Testis (tissue), 3 donors: Measurements from ENCODE around the gene SPTLC2. TPM values are rescaled to one million over a fixed set of nuclear protein-coding genes. Genes with fewer than 3 reads are reported as not detected.

Source experiments
- DNase-seq: peaks from one replicate; pipeline ENCODE4 v3.0.0-alpha.2; 2019
- H3K27ac ChIP-seq, 2 donors: fragments of 200-600 bp; sonication (generic); one replicate each; pipeline ENCODE4 v1.5.1; 2019
- H3K27me3 ChIP-seq: fragments of 200-600 bp; sonication (generic); one replicate; pipeline ENCODE4 v1.5.1; 2019
- H3K36me3 ChIP-seq: fragments of 200-600 bp; sonication (generic); one replicate; pipeline ENCODE4 v1.5.1; 2017; ENCODE audit warnings: low read depth; ENCODE audit errors: missing control alignments
- H3K4me1 ChIP-seq: fragments of 200-600 bp; sonication (generic); one replicate; pipeline ENCODE4 v1.5.1; 2019
- H3K4me3 ChIP-seq, 2 donors: fragments of 200-600 bp; sonication (generic); one replicate each; pipeline ENCODE4 v1.5.1; 2017 to 2019
- H3K9me3 ChIP-seq: fragments of 200-600 bp; sonication (generic); one replicate; pipeline ENCODE4 v1.5.1; 2017
- POLR2A ChIP-seq: fragments of 450-650 bp; IDR thresholded peaks from one replicate; pipeline ENCODE4 v1.6.1; 2017; ENCODE audit warnings: antibody characterized with exemption, mild to moderate bottlenecking, moderate library complexity
- WGBS, 2 donors: methylation state at CpG; one replicate each; pipeline ENCODE4 v1.1.5; 2018; 5-methylcytosine and 5-hydroxymethylcytosine counted together
- intact Hi-C: fragments of 100-400 bp; cut with DNase I; formaldehyde crosslinking; loops from one replicate; pipeline ENCODE4 v1.15.1; 2023; ENCODE audit warnings: low total_unique reads
- polyA plus RNA-seq: library from polyadenylated mRNA; stranded (reverse); fragments of 350-450 nt; fragmentation: Illumina TruSeq; extraction: RNeasy Lipid Tissue Mini Kit (QIAGEN cat#74804); gene quantifications from one replicate; pipeline ENCODE4 v1.2.3, GENCODE V29; 2014; ENCODE audit warnings: low read depth, low replicate concordance; ENCODE audit not compliant: insufficient read depth
- total RNA-seq, 2 donors: library from RNA; depleted of rRNA; stranded (reverse); fragments of >200 nt; gene quantifications; one replicate each; pipeline ENCODE4 v1.2.3, GENCODE V29; 2016
- TF ChIP-seq, protein P1 (sequence below), 3 experiments: fragments of 450-650 bp in 2 of 3; fragments of 200-600 bp in 1 of 3; sonication (generic) in 1 of 3; IDR thresholded peaks; one replicate each; pipeline ENCODE4 v1.5.1; 2016 to 2019; ENCODE audit warnings: antibody characterized with exemption in 3 of 3, mild to moderate bottlenecking in 2 of 3, moderate library complexity in 1 of 3

Gene SPTLC2
- total and polyA plus RNA-seq, 3 donors from 2014 or later = 11.1 to 24.5 (median 21.5) TPM

DNA sequence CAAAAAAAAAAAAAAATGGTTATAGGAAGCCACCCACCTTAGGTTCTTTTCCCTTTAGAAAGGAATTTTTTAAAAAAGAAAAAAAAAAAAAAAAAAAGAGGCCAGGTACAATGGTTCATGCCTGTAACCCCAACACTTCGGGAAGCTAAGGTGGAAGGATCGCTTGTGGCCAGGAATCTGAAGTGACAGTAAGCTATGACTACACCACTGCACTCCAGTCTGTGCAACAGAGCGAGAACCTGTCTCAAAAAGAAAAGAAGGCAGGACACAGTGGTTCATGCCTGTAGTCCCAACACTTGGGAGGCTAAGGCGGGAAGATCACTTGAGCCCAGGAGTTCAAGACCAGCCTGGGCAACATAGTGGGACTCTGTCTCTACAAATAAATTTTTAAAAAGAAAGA, 36.0 kb downstream of the SPTLC2 start:
- intact Hi-C loops = no loop called here
- Histone ChIP-seq H3K27ac (peak overlapping the region in 1 of 2 donors; percentile 16), H3K4me1 (no peaks in the 10 kb centered on the region), H3K27me3 (no peaks in the 10 kb centered on the region), H3K4me3 (no peak overlapping the region), H3K9me3 (no peaks in the 10 kb centered on the region), H3K36me3 (no peaks in the 10 kb centered on the region)
- DNase-seq = no peak
- TF ChIP-seq, protein P1, sequence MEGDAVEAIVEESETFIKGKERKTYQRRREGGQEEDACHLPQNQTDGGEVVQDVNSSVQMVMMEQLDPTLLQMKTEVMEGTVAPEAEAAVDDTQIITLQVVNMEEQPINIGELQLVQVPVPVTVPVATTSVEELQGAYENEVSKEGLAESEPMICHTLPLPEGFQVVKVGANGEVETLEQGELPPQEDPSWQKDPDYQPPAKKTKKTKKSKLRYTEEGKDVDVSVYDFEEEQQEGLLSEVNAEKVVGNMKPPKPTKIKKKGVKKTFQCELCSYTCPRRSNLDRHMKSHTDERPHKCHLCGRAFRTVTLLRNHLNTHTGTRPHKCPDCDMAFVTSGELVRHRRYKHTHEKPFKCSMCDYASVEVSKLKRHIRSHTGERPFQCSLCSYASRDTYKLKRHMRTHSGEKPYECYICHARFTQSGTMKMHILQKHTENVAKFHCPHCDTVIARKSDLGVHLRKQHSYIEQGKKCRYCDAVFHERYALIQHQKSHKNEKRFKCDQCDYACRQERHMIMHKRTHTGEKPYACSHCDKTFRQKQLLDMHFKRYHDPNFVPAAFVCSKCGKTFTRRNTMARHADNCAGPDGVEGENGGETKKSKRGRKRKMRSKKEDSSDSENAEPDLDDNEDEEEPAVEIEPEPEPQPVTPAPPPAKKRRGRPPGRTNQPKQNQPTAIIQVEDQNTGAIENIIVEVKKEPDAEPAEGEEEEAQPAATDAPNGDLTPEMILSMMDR (IDR thresholded peaks at IDR 0.05) = no peak
- TF ChIP-seq POLR2A = no peak
- WGBS, 2 donors = 78 to 89% methylated on average over 4 of the region's 4 CpGs

DNA sequence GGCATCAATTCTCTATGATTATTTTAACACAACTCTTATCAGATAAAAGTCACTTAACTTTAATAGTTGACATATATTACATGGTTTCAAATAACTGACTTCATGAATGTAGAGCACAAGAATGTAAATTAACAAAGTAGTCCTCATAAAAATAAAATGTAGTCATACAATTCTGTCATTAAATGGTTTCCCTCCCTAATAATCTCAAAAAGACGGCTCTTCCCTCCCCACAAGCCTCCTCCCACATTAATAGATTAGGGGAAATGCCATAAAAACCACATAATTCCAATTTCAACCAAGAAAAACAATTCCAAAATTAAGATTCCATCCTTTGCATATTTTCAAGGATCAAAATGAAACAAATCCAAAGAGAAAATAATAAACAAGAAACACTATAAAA, 36.7 kb downstream of the SPTLC2 start:
- no peak for TF ChIP-seq POLR2A
- TF ChIP-seq, protein P1 (IDR thresholded peaks at IDR 0.05) = no peak
- no peaks in the 10 kb centered on the region for H3K27me3 ChIP-seq
- H3K27ac ChIP-seq = no peak overlapping the region
- no peak overlapping the region for H3K4me3 ChIP-seq
- H3K36me3 ChIP-seq = no peaks in the 10 kb centered on the region
- H3K9me3 ChIP-seq = no peaks in the 10 kb centered on the region
- H3K4me1 ChIP-seq = no peaks in the 10 kb centered on the region
- DNase-seq = no peak
- intact Hi-C loops = no loop called here
- 23 to 38% methylated on average over 1 of the region's 1 CpG for whole genome bisulfite sequencing, 2 donors

DNA sequence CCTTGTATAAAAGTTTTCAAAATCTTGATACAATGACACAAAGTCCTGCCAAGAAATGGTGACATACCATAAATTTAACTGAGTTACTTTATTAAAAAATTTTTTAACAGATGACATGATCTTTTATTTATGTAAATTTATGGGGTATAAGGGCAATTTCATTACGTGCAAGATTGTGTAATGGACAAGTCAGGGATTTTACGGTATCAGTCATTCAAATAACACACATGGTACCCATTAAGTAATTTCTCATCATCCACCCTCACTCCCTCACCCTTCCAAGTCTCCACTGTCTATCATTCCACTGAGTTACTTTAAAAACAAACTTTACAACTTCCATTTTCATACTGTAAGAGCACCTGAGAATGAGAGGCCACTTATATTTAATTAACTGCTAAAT, 37.4 kb downstream of the SPTLC2 start:
- no peak for DNase-seq
- Histone ChIP-seq H3K27ac (no peak overlapping the region), H3K36me3 (no peaks in the 10 kb centered on the region), H3K4me3 (no peak overlapping the region), H3K4me1 (no peaks in the 10 kb centered on the region), H3K27me3 (no peaks in the 10 kb centered on the region), H3K9me3 (no peaks in the 10 kb centered on the region)
- intact Hi-C loops = no loop called here
- TF ChIP-seq, protein P1 (IDR thresholded peaks at IDR 0.05) = no peak
- no peak for TF ChIP-seq POLR2A
- 74 to 94% methylated on average over 2 of the region's 2 CpGs for WGBS, 2 donors

DNA sequence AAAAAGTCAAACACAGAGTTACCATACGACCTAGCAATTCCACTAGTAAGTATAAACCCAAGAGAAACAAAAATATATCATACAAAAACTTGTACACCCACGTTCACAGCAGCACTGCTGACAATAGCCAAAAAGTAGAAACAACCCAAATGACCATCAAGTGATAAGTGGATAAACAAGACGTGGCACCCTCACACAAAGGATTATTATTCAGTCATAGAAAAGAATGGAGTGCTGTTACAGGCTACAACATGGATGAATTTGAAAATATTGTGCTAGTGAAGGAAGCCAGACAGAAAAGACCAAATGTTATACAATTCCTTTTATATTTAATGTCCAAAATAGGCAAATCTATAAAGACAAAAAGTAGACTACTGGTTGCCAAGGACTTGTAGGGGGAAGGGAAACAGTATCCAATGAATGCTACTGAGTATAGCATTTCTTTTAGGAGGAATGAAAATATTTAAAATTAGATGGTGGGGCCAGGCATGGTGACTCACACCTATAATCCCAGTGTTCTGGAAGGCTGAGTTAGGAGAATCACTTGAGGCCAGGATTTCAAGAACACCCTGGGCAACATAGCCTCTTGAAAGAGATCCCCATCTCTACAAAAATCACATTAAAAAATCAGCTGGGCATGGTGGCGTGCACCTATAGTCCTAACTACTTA, 41.9 kb downstream of the SPTLC2 start:
- Histone ChIP-seq H3K4me3 (no peak overlapping the region), H3K36me3 (no peaks in the 10 kb centered on the region), H3K9me3 (no peaks in the 10 kb centered on the region), H3K4me1 (no peaks in the 10 kb centered on the region), H3K27ac (no peak overlapping the region), H3K27me3 (no peaks in the 10 kb centered on the region)
- TF ChIP-seq POLR2A = no peak
- TF ChIP-seq, protein P1 (IDR thresholded peaks at IDR 0.05) = no peak
- WGBS, 2 donors = 50% methylated on average over 4 of the region's 4 CpGs
- DNase-seq = no peak
- intact Hi-C loops = no loop called here

DNA sequence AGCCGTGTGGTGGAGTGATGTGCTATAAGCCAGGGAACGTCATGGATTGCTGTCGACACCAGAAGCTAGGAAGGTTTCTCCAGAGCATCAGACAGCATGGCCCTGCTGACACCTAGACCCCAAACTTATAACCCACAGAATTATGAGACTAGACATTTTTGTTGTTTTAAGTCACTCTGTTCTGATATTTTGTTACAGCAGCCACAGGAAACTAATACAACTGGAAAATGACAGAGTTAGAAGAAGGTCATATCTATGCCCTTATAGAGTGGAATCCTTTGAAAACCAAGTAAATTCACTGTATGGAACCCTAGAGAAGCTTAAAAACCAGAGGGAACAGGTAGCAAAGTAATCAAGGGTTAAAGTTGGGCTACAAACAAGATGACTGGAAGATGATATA, 42.5 kb downstream of the SPTLC2 start:
- intact Hi-C loops = no loop called here
- Histone ChIP-seq H3K36me3 (no peaks in the 10 kb centered on the region), H3K27me3 (no peaks in the 10 kb centered on the region), H3K4me3 (no peak overlapping the region), H3K27ac (no peak overlapping the region), H3K4me1 (no peaks in the 10 kb centered on the region), H3K9me3 (no peaks in the 10 kb centered on the region)
- DNase-seq = no peak
- TF ChIP-seq POLR2A = no peak
- TF ChIP-seq, protein P1 (IDR thresholded peaks at IDR 0.05) = no peak
- 94 to 100% methylated on average over 3 of the region's 3 CpGs for WGBS, 2 donors
